ENCODE measurements around the gene SLC32A1.

The SLC32A1 gene

GRCh38 chr20:38725931-38726803, 1.9 kb downstream of the SLC32A1 start:
- DNase-seq, result peak; percentile 55

- peak; percentile 64 for DNase-seq
These were observed 2.7 kb downstream of the SLC32A1 start for GRCh38 chr20:38726804-38727606.

- no peak for DNase-seq
These were observed 3.4 kb downstream of the SLC32A1 start for GRCh38 chr20:38727607-38728190.

- DNase-seq, result no peak
These were observed 4.0 kb downstream of the SLC32A1 start for GRCh38 chr20:38728191-38728781.

GRCh38 chr20:38728911-38729642, 4.8 kb downstream of the SLC32A1 start:
- DNase-seq, result no peak

- DNase-seq, result no peak
These were observed 5.5 kb downstream of the SLC32A1 start for GRCh38 chr20:38729767-38730166.

GRCh38 chr20:38730167-38730988, 6.1 kb downstream of the SLC32A1 start:
- no peak for DNase-seq

- DNase-seq, result peak; percentile 83
These were observed 6.9 kb downstream of the SLC32A1 start for GRCh38 chr20:38730989-38731737.

GRCh38 chr20:38731738-38732113, 7.4 kb downstream of the SLC32A1 start:
- DNase-seq, result no peak

- no peak for DNase-seq
These were observed 8.7 kb downstream of the SLC32A1 start for GRCh38 chr20:38732981-38733380.

- no peak for DNase-seq
These were observed 10.9 kb downstream of the SLC32A1 start for GRCh38 chr20:38735172-38735571.

- no peak for DNase-seq
These were observed 13.6 kb downstream of the SLC32A1 start for GRCh38 chr20:38737887-38738286.

GRCh38 chr20:38745757-38746156, 21.5 kb downstream of the SLC32A1 start:
- no peak for DNase-seq

GRCh38 chr20:38747495-38748096, 23.3 kb downstream of the SLC32A1 start:
- DNase-seq, result no peak

- peak; percentile 97 for DNase-seq
These were observed 24.0 kb downstream of the SLC32A1 start, which contains the start of gene ACTR5 for GRCh38 chr20:38748097-38748860. Gene ACTR5 (plus strand): TSS chr20:38748460. CDS start chr20:38748479, 19 bp downstream.

GRCh38 chr20:38748861-38749149, 24.5 kb downstream of the SLC32A1 start:
- DNase-seq, result peak; percentile 65

GRCh38 chr20:38751360-38751976, 27.2 kb downstream of the SLC32A1 start:
- DNase-seq, result peak; percentile 32

- DNase-seq, result no peak
These were observed 27.7 kb downstream of the SLC32A1 start for GRCh38 chr20:38752029-38752428.

GRCh38 chr20:38754924-38755323, 30.6 kb downstream of the SLC32A1 start:
- DNase-seq, result no peak

All from stimulated activated CD4-positive, alpha-beta T cell treated with anti-CD3 and anti-CD28 coated beads, Interleukin-4, amount 100 ng/mL, for 24 hours (primary cell).